ENCODE measurements around the gene ANO6. TPM values are rescaled to one million over a fixed set of nuclear protein-coding genes. Genes with fewer than 3 reads are reported as not detected.

Gene ANO6
- total and polyA plus RNA-seq, 4 donors: 18.6 to 52.3 (median 29.1) TPM

GRCh38 chr12:45458854-45459807 is 243.2 kb downstream of the ANO6 start:
- H3K9me3 ChIP-seq (ENCODE audit: control insufficient read depth in 4 of 4, low read length in 3 of 4): no peaks in the 10 kb centered on the region
- DNase-seq (ENCODE audit: low spot score): no peak
- H3K4me1 ChIP-seq (ENCODE audit: control insufficient read depth in 4 of 4, insufficient read depth in 4 of 4, low read length in 3 of 4): no peaks in the 10 kb centered on the region
- TF ChIP-seq JUND (IDR thresholded peaks at IDR 0.05): peak; percentile 54 to 75
- TF ChIP-seq EGR1 (IDR thresholded peaks at IDR 0.05; ENCODE audit: low read depth in 2 of 2): no peak
- no peaks in the 10 kb centered on the region for H3K27me3 ChIP-seq (ENCODE audit: control insufficient read depth in 4 of 4, insufficient read depth in 4 of 4, low read length in 3 of 4)
- H3K36me3 ChIP-seq (ENCODE audit: control insufficient read depth in 4 of 4, insufficient read depth in 3 of 4, low read depth in 1 of 4, low read length in 3 of 4): no peaks in the 10 kb centered on the region
- H3K27ac ChIP-seq (ENCODE audit: low read depth in 1 of 2, low read length in 2 of 2): no peak overlapping the region
- WGBS: 79% methylated on average over 4 of the region's 4 CpGs
- H3K9ac ChIP-seq (ENCODE audit: low read depth in 1 of 2, low read length in 2 of 2): no peak overlapping the region
- no peak overlapping the region for H3K4me3 ChIP-seq (ENCODE audit: low read depth in 1 of 3, low read length in 3 of 3)

DNA sequence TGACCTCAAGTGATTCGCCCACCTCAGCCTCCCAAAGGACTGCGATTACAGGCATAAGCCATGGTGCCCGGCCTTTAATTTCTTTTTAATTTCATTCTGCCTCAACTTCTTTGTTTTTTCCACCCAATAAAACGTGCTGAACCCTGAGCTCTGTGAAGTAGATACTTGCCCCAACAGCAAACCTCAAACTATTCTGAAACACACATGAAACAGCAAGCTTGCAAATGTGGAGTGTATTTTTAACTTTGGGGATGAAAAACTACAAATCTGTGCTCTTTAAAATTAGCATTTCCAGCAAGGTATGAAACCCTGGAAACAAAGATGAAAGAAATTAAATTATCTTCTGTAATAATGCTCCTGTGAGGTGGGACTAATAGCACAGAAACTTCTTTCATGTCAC is 246.6 kb downstream of the ANO6 start:
- H3K9ac ChIP-seq (ENCODE audit: low read depth in 1 of 2, low read length in 2 of 2): no peak overlapping the region
- H3K9me3 ChIP-seq (ENCODE audit: control insufficient read depth in 4 of 4, low read length in 3 of 4): no peaks in the 10 kb centered on the region
- TF ChIP-seq HNF4A (conservative IDR thresholded peaks at IDR 0.05) (no peak), HNF4G (IDR thresholded peaks at IDR 0.05) (no peak), REST (IDR thresholded peaks at IDR 0.05) (no peak)
- TF ChIP-seq, protein P1, sequence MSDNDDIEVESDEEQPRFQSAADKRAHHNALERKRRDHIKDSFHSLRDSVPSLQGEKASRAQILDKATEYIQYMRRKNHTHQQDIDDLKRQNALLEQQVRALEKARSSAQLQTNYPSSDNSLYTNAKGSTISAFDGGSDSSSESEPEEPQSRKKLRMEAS (IDR thresholded peaks at IDR 0.05): no peak
- H3K27ac ChIP-seq (ENCODE audit: low read depth in 1 of 2, low read length in 2 of 2): no peak overlapping the region
- DNase-seq (ENCODE audit: low spot score): no peak
- H3K4me3 ChIP-seq (ENCODE audit: low read depth in 1 of 3, low read length in 3 of 3): no peak overlapping the region
- no peaks in the 10 kb centered on the region for H3K4me1 ChIP-seq (ENCODE audit: control insufficient read depth in 4 of 4, insufficient read depth in 4 of 4, low read length in 3 of 4)
- H3K27me3 ChIP-seq (ENCODE audit: control insufficient read depth in 4 of 4, insufficient read depth in 4 of 4, low read length in 3 of 4): no peaks in the 10 kb centered on the region
- no peaks in the 10 kb centered on the region for H3K36me3 ChIP-seq (ENCODE audit: control insufficient read depth in 4 of 4, insufficient read depth in 3 of 4, low read depth in 1 of 4, low read length in 3 of 4)
- 83% methylated on average over 4 of the region's 4 CpGs for WGBS

GRCh38 chr12:45464699-45465098 is 248.8 kb downstream of the ANO6 start:
- no peaks in the 10 kb centered on the region for H3K36me3 ChIP-seq (ENCODE audit: control insufficient read depth in 4 of 4, insufficient read depth in 3 of 4, low read depth in 1 of 4, low read length in 3 of 4)
- no peaks in the 10 kb centered on the region for H3K4me1 ChIP-seq (ENCODE audit: control insufficient read depth in 4 of 4, insufficient read depth in 4 of 4, low read length in 3 of 4)
- DNase-seq (ENCODE audit: low spot score): no peak
- H3K9me3 ChIP-seq (ENCODE audit: control insufficient read depth in 4 of 4, low read length in 3 of 4): no peaks in the 10 kb centered on the region
- TF ChIP-seq FOXA1 (IDR thresholded peaks at IDR 0.05) (no peak), FOXA2 (IDR thresholded peaks at IDR 0.05) (no peak), JUND (IDR thresholded peaks at IDR 0.05) (no peak), CTCF (IDR thresholded peaks at IDR 0.05; ENCODE audit: low read depth, low read length, missing input control) (no peak)
- 84% methylated on average over 4 of the region's 4 CpGs for WGBS
- H3K27ac ChIP-seq (ENCODE audit: low read depth in 1 of 2, low read length in 2 of 2): no peak overlapping the region
- H3K4me3 ChIP-seq (ENCODE audit: low read depth in 1 of 3, low read length in 3 of 3): no peak overlapping the region
- H3K9ac ChIP-seq (ENCODE audit: low read depth in 1 of 2, low read length in 2 of 2): no peak overlapping the region
- H3K27me3 ChIP-seq (ENCODE audit: control insufficient read depth in 4 of 4, insufficient read depth in 4 of 4, low read length in 3 of 4): no peaks in the 10 kb centered on the region

All from liver (tissue), 9 donors.